B cell (primary cell): Measurements from ENCODE around the gene GLOD5. TPM values are rescaled to one million over a fixed set of nuclear protein-coding genes. Genes with fewer than 3 reads are reported as not detected.

Experiments used
- ATAC-seq: fragments of 200-7000 bp; cut with Tn5 transposase; one replicate; pipeline ENCODE4 v1.10.0; 2021; ENCODE audit warnings: low read depth, mild to moderate bottlenecking, moderate number of reproducible peaks, moderate library complexity
- CTCF ChIA-PET: fragments of 350-600 bp; sonication (Branson Sonifier 250); formaldehyde crosslinking; loops from one replicate; lab custom pipeline; 2021; ENCODE audit warnings: antibody characterized with exemption, inconsistent platforms; lab: Charles Lee
- POLR2A ChIA-PET: fragments of 350-600 bp; sonication (Branson Sonifier 250); formaldehyde crosslinking; loops from one replicate; lab custom pipeline; 2021; ENCODE audit warnings: antibody characterized with exemption; lab: Charles Lee
- DNase-seq: peaks from one replicate; pipeline ENCODE4 v3.0.0; 2013
- H2AFZ ChIP-seq: 2 replicates; pipeline ENCODE4 v1.6.1; 2012; ENCODE audit warnings: mild to moderate bottlenecking, low read depth, low read length; ENCODE audit not compliant: insufficient read depth, poor library complexity, severe bottlenecking
- H3K27ac ChIP-seq, 2 donors: 1 replicate in 1 of 2; 2 replicates in 1 of 2; pipeline ENCODE4 v1.5.1; 2012 to 2013; ENCODE audit warnings: low read length in 2 of 2, mild to moderate bottlenecking in 2 of 2, moderate library complexity in 1 of 2
- H3K27me3 ChIP-seq, 4 experiments: fragments of 200-600 bp in 1 of 4; sonication (generic) in 1 of 4; replicated peaks in 1 of 4; 1 replicate in 2 of 4; 2 replicates in 2 of 4; pipeline versions ENCODE4 v1.6.1 to v1.7.0; 2013 to 2016; ENCODE audit warnings: low read length in 3 of 4, mild to moderate bottlenecking in 2 of 4, mixed read lengths in 1 of 4, moderate library complexity in 1 of 4; ENCODE audit not compliant: insufficient read depth in 4 of 4, control insufficient read depth in 3 of 4; ENCODE audit errors: control extremely low read depth in 1 of 4
- H3K36me3 ChIP-seq, 2 experiments: replicated peaks in 1 of 2; 1 replicate in 1 of 2; 2 replicates in 1 of 2; pipeline versions ENCODE4 v1.6.1 to v1.7.1; 2013; ENCODE audit warnings: low read length in 1 of 2; ENCODE audit not compliant: insufficient read depth in 2 of 2, control insufficient read depth in 1 of 2; ENCODE audit errors: control extremely low read depth in 1 of 2, extremely low read depth in 1 of 2
- H3K4me1 ChIP-seq, 2 donors: fragments of 200-600 bp in 1 of 2; sonication (generic) in 1 of 2; 1 replicate in 1 of 2; 2 replicates in 1 of 2; pipeline versions ENCODE4 v1.5.1 to v1.6.1; 2013 to 2017; ENCODE audit warnings: low read length in 2 of 2; ENCODE audit not compliant: control insufficient read depth in 2 of 2, insufficient read depth in 2 of 2
- H3K4me2 ChIP-seq: replicated peaks from 2 replicates; pipeline ENCODE3; 2012; ENCODE audit warnings: mild to moderate bottlenecking, low read depth, low read length; ENCODE audit not compliant: poor library complexity, severe bottlenecking
- H3K4me3 ChIP-seq, 5 experiments: fragments of 200-600 bp in 1 of 5; sonication (generic) in 1 of 5; 1 replicate in 3 of 5; 2 replicates in 2 of 5; pipeline versions ENCODE4 v1.5.1 to v1.7.0; 2011 to 2016; ENCODE audit warnings: low read length in 4 of 5, mild to moderate bottlenecking in 4 of 5, low read depth in 2 of 5, control low read depth in 1 of 5, moderate library complexity in 1 of 5; ENCODE audit not compliant: insufficient read depth in 1 of 5; ENCODE audit errors: control extremely low read depth in 1 of 5, extremely low read depth in 1 of 5
- H3K79me2 ChIP-seq: fragments of 200-600 bp; sonication (generic); one replicate; pipeline ENCODE4 v1.6.0; 2016; ENCODE audit warnings: low read length; ENCODE audit not compliant: control insufficient read depth, insufficient read depth
- H3K9ac ChIP-seq: fragments of 200-600 bp; sonication (generic); 2 replicates; pipeline ENCODE4 v1.6.1; 2017; ENCODE audit warnings: mild to moderate bottlenecking, low read length, moderate library complexity
- H3K9me3 ChIP-seq, 3 donors: one replicate each; pipeline versions ENCODE4 v1.6.1 to v1.7.1; 2013; ENCODE audit warnings: low read length in 2 of 3; ENCODE audit not compliant: control insufficient read depth in 2 of 3, insufficient read depth in 1 of 3; ENCODE audit errors: control extremely low read depth in 1 of 3
- H4K20me1 ChIP-seq: 2 replicates; pipeline ENCODE4 v1.6.0; 2012; ENCODE audit warnings: mild to moderate bottlenecking, low read length; ENCODE audit not compliant: insufficient read depth, control insufficient read depth, poor library complexity, severe bottlenecking
- H3K27ac Mint-ChIP-seq: one replicate; pipeline ENCODE4 v1.8.0; 2021; ENCODE audit warnings: mixed read lengths
- H3K27me3 Mint-ChIP-seq: one replicate; pipeline ENCODE4 v1.8.0; 2021; ENCODE audit warnings: mixed read lengths
- H3K4me1 Mint-ChIP-seq: one replicate; pipeline ENCODE4 v1.8.0; 2021; ENCODE audit warnings: mixed read lengths
- H3K4me3 Mint-ChIP-seq: one replicate; pipeline ENCODE4 v1.8.0; 2021; ENCODE audit warnings: mixed read lengths
- H3K9me3 Mint-ChIP-seq: one replicate; pipeline ENCODE4 v1.8.0; 2022; ENCODE audit warnings: mixed read lengths; ENCODE audit not compliant: insufficient read depth
- EZH2 ChIP-seq: IDR thresholded peaks from 2 replicates; pipeline ENCODE4 v1.6.1; 2012; ENCODE audit warnings: borderline replicate concordance, low read depth, mild to moderate bottlenecking, moderate library complexity, low read length; ENCODE audit not compliant: insufficient read depth, poor library complexity, severe bottlenecking
- WGBS: methylation state at CpG from one replicate; pipeline ENCODE4 v1.1.5; 2013; ENCODE audit warnings: missing lambda C conversion rate; ENCODE audit not compliant: insufficient coverage; 5-methylcytosine and 5-hydroxymethylcytosine counted together
- intact Hi-C: fragments of 100-400 bp; cut with micrococcal nuclease; formaldehyde crosslinking; loops from one replicate; pipeline ENCODE4 v1.10.0; 2022
- polyA plus RNA-seq: library from polyadenylated mRNA; depleted of rRNA; stranded (reverse); fragments of >200 nt; gene quantifications from 2 replicates; pipeline ENCODE4 v1.2.3, GENCODE V29; 2012
- total RNA-seq, 2 donors: library from RNA; stranded (reverse); fragments of 120-200 nt in 1 of 2; gene quantifications; 1 replicate in 1 of 2; 2 replicates in 1 of 2; pipeline versions ENCODE4 v1.2.3 to v1.2.4, GENCODE V29; 2013 to 2022
- TF ChIP-seq, protein P1 (sequence below): fragments of 200-600 bp; IDR thresholded peaks from one replicate; pipeline ENCODE4 v1.8.0; 2022; ENCODE audit warnings: antibody characterized with exemption, mild to moderate bottlenecking

The GLOD5 gene
- total and polyA plus RNA-seq, 2 donors (not counting 1 experiment from before 2014, with no cell fraction given): not detected

DNA sequence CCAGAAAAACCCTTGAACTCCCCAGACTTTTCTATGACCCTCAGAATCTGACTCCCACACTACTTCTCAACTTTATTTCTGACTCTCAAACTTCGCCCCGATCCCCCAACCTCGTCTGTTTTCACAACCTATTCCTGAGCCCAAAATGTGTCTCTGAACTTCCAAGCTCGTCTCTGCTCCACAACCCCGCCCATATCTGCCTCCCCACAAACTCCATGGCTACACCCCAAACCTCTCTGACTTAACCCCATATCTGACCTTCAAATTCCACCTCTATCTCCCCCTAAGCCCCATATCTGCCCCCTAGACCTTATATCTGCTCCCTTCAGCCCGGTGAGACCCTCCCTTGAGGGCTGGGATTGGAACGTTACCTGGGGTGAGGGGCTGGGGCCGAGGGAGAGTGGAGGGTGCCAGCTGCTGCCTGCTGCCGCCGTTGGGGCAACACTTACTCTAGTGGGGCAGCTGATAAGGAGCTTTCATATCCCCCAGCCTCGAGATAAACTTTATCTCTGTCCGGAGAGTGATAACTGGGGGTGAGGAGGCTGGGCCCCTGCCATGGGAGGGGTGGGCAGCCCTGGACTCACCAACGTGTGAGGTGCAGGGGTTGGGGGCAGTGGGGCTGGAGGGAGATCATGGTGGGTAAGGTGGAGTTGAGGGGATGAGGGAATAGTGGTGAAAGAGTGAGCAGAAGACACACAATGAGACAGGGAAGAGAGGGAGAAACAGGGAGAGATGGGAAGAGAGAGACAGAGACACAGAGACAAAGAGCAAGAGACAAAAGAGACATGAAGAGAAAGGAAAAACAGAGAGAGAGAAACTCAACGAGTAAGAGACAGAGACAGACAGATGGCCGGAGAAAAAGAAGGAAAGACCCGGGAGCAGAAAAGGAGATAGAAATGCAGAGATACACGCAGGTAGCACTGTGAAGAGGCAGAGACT lies 26.2 kb downstream of the GLOD5 start:
- H3K27me3 Mint-ChIP-seq: peaks cover 12% of the 10 kb centered on the region
- H2AFZ ChIP-seq: no peak overlapping the region
- no peak overlapping the region for H3K4me3 ChIP-seq
- H3K27ac Mint-ChIP-seq: no peak overlapping the region
- ATAC-seq: no peak
- no peaks in the 10 kb centered on the region for H3K9me3 ChIP-seq
- no peak overlapping the region for H3K9ac ChIP-seq
- intact Hi-C loops: no loop called here
- H3K27ac ChIP-seq: no peak overlapping the region
- H3K4me1 Mint-ChIP-seq: no peaks in the 10 kb centered on the region
- H3K4me1 ChIP-seq: no peaks in the 10 kb centered on the region
- ChIA-PET CTCF (no interaction called here), POLR2A (no interaction called here)
- no peaks in the 10 kb centered on the region for H3K27me3 ChIP-seq
- H3K9me3 Mint-ChIP-seq: no peaks in the 10 kb centered on the region
- H4K20me1 ChIP-seq: no peaks in the 10 kb centered on the region
- H3K4me2 ChIP-seq: no peak overlapping the region
- H3K4me3 Mint-ChIP-seq: no peak overlapping the region
- no peaks in the 10 kb centered on the region for H3K36me3 ChIP-seq
- DNase-seq: no peak
- no peak for TF ChIP-seq EZH2
- TF ChIP-seq, protein P1, sequence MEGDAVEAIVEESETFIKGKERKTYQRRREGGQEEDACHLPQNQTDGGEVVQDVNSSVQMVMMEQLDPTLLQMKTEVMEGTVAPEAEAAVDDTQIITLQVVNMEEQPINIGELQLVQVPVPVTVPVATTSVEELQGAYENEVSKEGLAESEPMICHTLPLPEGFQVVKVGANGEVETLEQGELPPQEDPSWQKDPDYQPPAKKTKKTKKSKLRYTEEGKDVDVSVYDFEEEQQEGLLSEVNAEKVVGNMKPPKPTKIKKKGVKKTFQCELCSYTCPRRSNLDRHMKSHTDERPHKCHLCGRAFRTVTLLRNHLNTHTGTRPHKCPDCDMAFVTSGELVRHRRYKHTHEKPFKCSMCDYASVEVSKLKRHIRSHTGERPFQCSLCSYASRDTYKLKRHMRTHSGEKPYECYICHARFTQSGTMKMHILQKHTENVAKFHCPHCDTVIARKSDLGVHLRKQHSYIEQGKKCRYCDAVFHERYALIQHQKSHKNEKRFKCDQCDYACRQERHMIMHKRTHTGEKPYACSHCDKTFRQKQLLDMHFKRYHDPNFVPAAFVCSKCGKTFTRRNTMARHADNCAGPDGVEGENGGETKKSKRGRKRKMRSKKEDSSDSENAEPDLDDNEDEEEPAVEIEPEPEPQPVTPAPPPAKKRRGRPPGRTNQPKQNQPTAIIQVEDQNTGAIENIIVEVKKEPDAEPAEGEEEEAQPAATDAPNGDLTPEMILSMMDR: no peak
- 77% methylated on average over 6 of the region's 17 CpGs for WGBS
- H3K79me2 ChIP-seq: no peaks in the 10 kb centered on the region
